ENCODE measurements around the gene ASIC2.

ASIC2 gene

DNA sequence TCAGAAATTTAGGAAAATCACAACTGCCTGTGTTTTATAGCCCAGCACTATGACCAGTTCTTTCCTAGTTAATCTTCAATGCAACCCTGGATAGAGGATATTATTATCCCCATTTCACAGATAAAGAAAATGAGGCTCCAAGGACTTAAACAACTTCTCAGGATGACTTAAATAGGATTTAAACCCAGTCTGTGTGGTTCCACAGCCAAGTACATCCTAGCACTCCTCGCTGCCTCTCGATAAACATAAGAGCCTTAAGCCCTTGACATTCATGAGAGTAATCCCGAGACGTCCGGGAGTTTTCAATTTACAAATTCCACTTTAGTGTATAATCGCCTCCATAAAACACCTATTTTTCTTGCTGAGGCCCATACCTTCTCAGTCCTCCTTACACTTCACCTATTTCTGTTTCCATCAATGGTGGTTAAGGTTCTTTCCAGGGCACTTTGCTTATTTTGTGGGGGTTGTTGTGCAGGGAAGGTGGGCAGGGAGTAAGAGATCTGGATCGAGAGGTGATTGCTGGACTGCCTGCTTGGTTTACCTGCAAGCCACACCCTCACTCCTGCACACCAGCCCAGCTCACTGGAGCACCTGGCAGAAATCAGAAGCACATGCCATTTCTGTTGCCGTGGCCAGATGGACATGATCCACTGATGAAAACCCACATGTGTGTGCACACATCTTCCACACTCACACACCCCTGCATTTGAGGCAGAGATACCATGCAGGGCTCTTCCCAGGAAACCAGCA is 50.5 kb downstream of the ASIC2 start:
- no peak for DNase-seq

DNA sequence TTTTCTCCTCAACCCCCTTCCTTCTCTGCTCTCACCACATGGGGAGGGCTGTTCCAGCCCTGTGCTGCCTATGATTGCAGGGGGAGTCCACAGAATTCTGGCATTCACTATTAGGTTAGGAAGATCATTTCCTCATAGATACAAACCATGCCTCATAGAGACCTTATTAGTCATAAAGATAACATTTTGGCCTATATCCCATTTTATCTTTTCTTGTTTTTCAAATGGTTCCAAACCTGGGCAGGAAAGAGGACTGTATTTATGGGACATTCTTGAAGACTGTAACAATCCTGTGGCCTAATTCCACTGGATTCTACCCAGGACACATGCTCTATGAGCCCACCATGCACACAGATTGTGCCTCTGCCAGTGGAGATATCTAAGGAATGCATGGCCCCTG is 51.7 kb downstream of the ASIC2 start:
- DNase-seq, result peak; percentile 62

DNA sequence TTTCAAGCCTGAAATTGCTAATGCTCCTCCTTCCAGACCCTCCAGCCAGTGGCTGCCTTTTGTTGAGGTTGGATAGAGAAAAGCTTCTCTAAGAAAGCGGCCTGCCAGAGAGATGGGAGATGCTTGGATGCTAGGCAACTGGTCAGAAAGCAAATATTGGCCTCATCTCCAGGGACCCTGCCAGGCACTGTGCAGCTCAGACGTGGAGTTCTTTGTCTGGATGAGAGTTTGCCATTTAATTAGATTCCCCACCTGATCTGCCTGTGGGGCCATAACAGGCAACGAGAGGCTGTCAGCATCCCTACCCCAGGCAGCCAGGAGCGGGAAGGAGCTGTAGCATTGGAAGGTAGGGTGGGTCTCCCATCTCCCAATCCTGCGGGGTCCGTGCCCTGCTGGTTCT is 52.7 kb downstream of the ASIC2 start:
- DNase-seq, result no peak

DNA sequence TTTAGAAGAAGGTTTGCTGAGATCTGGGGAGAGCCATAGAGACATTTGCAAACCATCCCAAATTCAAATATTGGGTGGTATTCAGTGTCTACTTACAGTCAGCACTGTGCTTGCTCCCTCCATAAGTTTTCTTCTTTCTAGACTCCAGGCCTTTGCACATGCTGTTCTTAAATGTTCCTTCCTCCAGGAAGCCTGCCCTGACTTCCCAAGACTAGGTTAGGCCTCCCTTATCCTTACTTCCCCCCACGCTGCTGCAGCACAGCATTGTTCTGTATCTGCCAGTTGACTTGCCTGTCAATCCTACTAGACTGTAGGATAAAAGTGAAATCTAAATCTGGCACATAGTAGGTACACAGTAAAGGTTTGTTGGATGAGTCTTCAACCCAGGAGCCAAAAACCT is 53.4 kb downstream of the ASIC2 start:
- no peak for DNase-seq

DNA sequence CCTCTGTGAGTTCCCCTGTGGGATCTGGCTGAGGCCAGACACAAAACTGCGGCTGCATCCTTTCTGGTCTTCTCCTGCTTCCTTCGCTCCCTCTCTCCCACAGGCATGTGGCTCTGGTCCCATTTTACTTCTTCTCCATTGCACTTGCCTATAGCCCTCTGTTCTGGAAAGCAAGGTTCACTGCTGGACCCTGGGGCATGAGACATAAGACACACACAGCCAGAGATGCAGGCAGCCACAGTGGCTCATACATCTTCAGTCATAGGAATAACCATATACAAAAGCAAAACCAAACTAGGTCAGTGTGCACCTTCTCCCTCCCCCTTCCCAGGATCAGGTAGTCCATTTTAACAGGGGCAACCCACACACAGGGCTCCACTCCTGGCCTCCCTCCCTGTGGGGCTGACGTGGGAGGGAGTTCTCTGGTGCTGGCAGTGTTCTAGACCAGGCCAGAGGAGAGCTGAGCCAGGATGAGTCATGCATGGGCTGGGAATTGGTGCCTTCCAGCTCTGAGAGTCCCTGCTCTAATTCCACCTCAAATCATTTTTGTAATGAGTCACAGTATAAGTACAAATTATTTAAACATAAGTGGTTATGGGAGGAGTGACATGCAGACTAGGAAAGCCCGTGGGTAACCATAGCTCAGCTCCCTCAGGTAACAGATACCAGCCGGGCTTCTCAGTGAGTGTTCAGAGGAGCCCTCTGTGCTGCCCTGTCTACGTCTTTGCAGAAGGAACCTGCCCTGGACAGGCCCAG is 58.0 kb downstream of the ASIC2 start:
- peak; percentile 94 for DNase-seq

DNA sequence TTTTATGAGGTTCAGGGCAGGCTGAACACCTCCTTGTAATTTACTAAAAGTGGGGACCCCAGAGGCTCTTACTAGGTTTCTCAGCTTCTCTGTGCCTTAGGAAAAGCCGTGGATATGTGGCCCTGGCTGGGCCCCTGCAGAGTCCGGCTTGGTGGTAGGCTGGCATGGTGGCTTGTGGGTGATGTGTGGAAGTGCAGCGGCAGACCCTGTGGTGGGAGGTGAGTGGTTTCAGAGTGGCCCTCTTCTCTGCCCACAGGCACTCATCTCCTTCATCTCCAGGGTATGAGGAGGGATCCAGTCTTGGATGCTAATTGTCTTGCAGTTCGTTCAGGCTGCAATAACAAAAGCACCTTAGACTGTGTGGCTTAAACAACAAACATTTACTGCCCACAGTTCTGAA is 58.9 kb downstream of the ASIC2 start:
- DNase-seq, result no peak

DNA sequence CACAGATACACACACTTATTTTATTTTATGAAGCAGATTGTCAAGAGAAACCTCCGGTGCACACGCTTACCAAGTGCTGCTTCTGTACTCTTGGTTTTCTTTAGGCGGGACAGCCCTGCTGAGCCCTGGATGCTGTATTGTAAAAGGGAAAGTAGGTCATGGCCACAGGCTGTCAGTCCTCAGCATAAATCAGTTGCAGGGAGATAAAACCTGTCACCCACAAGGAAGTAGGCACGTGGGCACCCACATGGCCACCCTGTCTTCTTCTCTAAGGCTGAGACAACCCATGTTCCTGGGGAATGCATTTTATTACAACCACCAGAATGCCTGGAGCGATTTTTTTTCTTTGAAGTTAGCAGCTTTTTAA is 59.3 kb downstream of the ASIC2 start:
- no peak for DNase-seq

DNA sequence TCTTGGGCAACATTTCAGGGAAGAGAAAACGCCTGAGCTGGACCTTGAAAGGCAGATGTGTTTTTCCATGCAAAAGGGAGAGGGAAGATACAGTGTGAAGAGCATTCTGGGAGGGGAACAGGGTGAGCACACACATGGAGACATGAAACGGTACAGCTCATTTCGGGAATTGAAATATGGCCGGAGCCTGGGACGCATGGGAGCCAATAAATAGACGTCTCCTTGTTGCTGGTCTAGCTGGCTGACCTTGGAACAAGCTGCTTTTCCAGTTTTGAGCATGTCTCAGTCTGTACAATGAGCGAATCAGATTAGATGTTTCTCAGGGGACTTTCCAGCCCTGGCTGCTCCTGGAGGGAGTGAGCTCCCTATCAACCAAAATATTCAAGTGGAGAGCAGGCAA is 63.6 kb downstream of the ASIC2 start:
- DNase-seq, result no peak

DNA sequence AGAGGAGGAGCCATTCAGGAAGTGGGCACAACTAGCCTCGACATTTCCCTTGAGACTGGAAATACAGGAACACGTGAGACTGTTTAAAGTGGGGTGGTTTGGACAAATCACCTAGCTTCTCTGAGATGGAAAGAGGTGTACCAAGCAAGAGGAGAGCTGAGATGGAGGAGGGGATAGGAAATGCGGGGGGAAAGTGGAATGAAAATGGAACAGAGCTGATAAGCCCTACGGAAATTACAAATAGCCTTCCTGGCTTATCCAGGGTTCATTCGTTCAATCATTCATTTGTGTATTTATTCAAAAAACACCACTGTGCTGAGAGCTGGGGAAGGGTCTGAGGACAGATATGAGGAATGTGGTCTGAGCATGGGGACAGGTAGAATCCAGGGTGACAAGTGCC is 64.1 kb downstream of the ASIC2 start:
- DNase-seq, result no peak

DNA sequence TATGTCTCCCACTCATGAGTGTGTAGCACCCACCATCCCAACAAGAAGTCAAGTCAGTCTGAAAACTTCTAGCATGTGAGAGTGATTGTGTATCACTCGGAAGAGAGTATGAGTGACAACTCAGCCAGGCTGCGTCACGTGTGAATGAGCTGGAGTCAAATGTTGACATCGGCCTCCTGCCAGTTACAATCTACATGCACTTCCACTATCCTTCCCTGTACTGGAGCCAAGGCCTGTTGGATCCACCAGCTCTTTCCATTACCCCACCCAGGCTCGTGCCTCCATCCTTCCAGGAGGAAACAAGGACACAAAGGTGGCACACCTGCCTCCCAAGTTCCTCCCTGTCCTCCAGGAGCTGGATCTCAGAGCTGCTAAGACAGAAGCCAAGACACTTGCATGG is 64.5 kb downstream of the ASIC2 start:
- no peak for DNase-seq

DNA sequence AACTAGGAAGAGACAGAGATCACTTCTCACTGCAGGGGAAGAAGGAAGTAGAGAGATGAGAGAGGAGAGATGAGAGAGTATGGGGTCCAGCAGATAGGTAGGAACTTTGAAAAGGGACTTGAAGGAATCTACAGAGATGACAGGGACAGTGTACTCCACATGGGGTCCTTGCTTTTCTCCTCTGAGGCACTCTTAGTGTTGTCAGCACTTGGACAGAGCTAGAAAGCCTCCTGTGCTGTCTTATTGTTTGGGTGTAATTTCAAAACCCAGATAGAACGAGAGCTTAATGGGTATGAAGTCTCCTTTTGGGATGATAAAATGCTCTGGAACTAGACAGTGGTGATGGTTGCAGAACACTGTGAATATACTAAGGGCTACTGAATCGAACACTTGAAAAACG is 65.2 kb downstream of the ASIC2 start:
- no peak for DNase-seq

DNA sequence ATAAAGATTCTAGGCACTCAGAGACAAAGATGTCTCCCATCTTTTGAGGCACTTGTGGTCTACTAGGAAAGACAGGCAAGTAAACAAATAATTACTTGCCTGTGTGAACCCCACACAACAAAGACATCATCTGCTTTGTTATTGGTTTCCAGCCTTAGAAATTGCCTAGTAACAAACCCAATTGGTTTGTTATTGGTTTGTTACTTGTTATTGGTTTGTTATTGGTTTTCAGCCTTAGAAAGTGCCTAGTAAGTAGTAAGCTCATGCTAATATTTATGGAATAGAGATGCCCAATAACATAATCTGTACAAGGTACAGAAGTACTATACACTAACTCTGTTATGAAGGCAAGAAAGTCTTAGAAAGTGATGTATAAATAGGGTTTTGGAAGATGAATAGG is 67.1 kb downstream of the ASIC2 start:
- no peak for DNase-seq

DNA sequence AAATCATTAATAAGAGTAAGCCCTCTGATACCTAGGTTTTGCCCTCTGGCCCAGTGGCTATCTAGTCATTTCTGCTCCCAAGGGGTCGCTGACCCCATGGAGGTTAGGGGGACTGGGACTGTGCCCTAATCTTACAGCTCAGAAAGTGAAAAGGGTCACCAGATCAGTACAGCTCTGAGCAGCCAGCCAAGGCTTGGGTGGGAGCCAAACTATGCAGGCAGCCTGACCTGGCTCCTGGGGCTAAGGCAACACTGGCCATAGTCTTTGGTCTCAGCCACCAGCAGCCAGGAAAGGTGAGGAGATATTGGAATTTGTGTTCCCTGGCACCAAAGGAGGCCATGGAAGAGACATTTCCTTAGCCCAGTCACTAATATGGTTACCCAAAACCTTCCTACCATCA is 67.6 kb downstream of the ASIC2 start:
- no peak for DNase-seq

DNA sequence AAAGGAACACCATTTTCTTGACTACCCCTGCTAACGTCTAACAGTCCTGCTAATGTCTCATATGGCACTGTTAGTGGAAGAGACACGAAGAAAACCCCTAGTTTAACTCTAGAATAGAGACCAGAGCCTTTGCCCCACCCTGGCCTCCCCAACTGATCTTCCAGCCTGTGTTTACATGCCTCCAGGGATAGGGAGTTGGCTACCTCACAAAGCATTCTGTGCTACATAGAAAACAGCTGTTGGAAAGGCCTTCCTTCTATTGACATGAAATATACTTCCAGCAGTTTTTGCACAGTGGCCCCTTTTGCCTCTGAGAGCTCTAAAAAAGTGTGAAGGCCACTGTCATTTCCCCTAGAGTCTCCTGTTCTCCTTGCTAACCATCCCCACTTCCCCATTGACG is 73.1 kb downstream of the ASIC2 start:
- no peak for DNase-seq

DNA sequence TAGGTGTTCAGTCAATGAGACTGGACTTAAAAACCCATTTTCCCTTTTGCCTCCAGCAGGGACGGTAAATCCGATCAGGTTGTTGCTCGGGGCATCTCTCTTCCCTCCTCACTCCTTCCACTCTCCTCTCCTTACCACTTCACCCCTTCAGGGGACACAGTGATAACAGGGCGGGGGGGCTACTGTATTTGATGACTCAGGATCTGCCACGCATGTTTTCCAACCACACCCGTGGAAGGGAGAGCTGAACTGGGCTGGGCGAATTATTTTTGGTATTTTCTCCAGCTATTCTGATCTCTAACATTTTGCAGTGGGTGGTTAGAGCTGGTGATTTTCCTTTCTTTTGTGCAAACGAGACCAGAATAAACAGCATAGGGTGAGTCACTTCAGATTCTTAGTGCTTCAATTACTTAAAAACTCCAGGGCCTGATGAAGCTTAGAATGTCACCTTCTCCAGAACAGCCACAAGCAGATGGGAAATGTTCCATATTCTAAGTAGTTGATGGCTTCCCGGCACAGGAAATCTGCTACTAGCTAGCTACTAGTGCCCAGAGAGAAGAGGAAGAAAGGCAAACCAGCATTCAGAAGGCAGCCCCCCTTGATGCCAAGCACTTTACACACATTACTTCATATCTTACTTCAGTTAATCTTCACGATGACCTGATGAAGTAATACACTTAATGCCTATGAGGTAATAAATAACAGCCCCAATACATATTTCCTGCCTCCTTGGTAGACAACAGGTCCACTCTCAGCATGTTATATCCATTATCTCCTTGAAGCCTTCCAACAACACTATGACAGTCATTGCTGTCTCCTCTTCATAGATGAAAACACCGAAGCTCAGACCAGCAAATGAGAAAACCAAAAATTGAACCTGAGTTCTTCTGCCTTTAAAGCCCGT is 74.1 kb downstream of the ASIC2 start:
- DNase-seq, result peak; percentile 8

DNA sequence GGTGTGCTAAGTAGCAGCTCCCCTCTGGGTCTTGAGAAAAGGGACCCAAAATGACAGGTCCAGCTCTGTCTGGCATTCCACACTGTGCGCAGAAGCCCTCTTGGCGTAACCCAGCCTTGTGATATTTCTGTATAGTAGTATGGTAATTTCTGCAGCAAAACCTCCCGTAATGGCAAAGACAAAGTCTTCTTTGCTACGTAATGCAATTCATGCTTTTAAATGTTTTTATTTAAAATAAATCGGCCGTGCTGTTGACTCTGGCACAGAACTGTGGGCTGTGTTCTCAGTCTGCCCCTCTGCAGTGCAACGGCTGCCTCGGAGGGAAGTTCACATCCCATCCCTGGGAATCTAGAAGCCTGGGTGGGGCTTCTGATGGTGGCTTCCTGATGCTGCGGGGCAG is 75.2 kb downstream of the ASIC2 start:
- DNase-seq, result no peak

DNA sequence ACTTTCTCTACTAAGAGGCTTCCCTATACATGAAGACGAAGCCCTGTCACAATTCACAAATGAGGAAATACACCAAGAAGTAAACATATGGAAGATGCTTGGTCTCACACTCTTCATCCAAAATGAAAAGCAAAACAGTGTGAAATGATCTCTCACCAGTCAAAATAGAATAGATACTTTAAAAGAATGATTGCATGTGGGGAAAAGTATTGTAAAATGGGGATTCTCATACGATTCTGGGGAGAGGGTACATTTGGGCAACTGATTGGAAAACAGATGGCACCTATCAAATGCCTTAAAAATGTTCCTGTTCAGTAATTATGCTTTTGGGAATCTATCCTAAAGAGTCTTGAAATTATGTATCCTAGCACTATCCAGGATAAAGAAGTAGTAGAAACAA is 78.1 kb downstream of the ASIC2 start:
- DNase-seq, result no peak

DNA sequence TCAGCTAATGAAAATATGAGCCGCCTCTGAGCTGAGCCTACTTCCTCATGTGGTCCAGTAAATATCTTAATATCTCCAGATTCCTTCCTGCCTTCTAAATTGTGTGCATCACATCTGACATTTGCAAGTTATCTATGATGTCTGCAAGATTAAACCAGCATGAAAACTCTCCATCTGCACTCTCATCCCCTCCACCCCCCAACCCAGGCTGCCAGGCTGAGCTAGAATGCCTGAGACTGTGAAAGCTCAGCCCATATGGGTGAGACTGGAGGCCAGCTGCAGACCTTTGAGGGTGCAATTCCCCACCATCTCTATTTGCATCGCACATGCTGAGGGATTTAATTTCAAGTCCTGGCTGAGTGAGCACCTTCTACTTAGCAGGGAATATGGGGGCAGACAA is 82.8 kb downstream of the ASIC2 start:
- no peak for DNase-seq

DNA sequence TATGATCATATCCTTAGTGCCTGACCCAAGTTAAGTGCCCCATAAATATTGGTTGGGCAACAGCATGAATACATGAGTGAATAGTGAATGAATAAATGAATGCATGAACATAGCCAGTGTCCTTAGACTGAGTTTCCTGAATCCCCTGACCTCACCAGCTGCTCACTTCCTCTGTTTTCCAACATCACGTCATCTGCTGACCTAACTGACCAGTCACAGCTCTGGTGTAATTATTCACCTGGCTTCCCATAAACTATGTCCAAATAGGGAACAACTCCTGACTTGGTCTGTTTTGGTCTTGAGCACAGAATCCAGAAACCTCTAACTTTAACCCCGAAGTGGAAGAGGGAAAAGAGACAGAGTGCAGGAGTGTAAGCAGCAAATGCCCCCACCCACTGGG is 83.4 kb downstream of the ASIC2 start:
- DNase-seq, result no peak

DNA sequence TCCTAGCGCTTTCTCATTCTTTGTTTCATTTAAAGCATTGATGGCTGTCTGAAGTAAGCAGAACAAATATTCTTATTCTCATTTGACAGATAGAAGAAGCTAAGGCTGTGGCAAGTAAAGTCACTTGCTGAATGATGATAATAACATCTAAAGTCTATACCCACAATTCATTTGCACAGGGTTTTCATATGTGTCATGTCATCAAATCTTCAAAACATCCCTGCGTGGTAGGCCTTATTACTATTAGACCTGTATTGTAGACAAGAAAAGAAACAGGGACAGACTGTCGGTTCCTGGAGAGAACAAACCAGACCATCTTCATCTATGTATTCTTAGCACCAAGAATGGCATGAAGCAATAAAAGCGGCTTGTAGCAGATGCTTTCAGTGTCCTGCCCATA is 85.9 kb downstream of the ASIC2 start:
- DNase-seq, result no peak

DNA sequence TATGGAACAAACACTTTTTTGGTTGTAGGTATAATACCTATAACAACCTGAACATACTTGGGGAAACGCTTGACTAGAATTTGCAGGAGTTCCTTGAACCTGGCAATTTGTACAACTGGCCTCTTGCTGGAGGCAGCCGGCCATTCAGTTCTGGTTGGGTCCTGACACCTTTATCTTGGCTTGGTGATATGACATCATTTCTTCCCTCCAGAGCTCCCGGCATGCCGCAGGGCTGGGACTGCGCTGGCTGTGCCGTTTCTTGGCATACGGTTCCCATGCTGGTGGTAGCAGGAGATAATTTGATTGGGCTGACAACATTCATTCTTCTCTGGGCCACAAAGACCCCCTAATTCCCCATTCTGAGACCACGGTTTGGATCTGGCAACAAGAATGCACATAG is 87.5 kb downstream of the ASIC2 start:
- no peak for DNase-seq

DNA sequence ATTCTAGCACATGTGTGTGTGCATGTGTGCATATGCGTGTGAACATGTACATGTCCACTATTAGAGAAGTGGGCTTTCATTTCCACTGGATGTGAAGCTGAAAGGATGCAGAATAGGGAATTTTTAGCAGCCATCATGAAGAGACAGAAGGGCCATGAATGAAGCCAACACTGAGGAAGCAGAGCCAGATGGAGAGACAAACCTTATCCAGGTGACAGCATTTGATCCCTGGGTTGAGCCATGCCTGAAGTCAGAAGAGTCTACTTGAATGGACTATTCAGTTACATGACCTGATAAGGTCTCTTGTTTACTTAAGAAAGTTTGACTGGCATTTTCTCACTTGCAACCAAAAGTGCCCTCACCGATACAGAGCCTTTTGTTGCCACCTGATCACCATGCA is 88.4 kb downstream of the ASIC2 start:
- no peak for DNase-seq

DNA sequence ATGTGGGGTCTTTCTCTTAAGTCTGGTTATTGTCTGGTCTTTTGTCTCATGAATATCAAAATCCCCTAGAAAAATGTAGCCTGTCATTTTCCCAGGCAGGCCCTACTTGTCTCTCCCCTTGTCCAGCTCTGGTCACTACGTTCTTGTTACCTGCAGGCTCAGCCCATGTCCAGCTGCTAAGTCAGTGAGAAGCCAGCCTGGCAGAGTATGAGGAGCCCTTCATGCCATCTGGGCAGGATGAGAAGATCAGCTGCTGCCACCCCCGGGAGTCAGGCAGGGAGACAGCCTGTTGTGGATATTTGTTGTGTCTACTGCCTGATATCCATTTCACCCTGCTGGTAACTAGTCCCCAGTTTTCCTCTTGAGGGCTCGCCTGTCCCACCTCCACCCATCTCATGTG is 88.9 kb downstream of the ASIC2 start:
- DNase-seq, result no peak
